Hepatocyte (in vitro differentiated cells): ENCODE data around the gene FMN1. TPM values are rescaled to one million over a fixed set of nuclear protein-coding genes. Genes with fewer than 3 reads are reported as not detected.

Experiments used
- DNase-seq: peaks from one replicate; pipeline ENCODE4 v3.0.0-alpha.2; 2016; ENCODE audit warnings: low spot score
- H2AFZ ChIP-seq: fragments of 200-600 bp; sonication (generic); 2 replicates; pipeline ENCODE4 v1.6.0; 2016; ENCODE audit warnings: antibody characterized with exemption, mild to moderate bottlenecking
- H3K27ac ChIP-seq: fragments of 200-600 bp; sonication (generic); 2 replicates; pipeline ENCODE4 v1.5.1; 2016; ENCODE audit warnings: mild to moderate bottlenecking
- H3K27me3 ChIP-seq: fragments of 200-600 bp; sonication (generic); 2 replicates; pipeline ENCODE4 v1.6.1; 2016
- H3K36me3 ChIP-seq: fragments of 200-600 bp; sonication (generic); replicated peaks from 2 replicates; pipeline ENCODE4 v1.5.1; 2016; ENCODE audit warnings: low read depth; ENCODE audit not compliant: insufficient read depth
- H3K4me1 ChIP-seq: fragments of 200-600 bp; sonication (generic); 2 replicates; pipeline ENCODE4 v1.5.1; 2016; ENCODE audit warnings: mild to moderate bottlenecking, moderate library complexity; ENCODE audit not compliant: insufficient read depth
- H3K4me2 ChIP-seq: fragments of 200-600 bp; sonication (generic); 2 replicates; pipeline ENCODE4 v1.6.0; 2016
- H3K4me3 ChIP-seq: fragments of 200-600 bp; sonication (generic); 2 replicates; pipeline ENCODE4 v1.5.1; 2016; ENCODE audit warnings: mild to moderate bottlenecking
- H3K79me2 ChIP-seq: fragments of 200-600 bp; sonication (generic); 2 replicates; pipeline ENCODE4 v1.6.0; 2017; ENCODE audit warnings: mild to moderate bottlenecking
- H3K9me2 ChIP-seq: fragments of 200-600 bp; sonication (generic); replicated peaks from 2 replicates; pipeline ENCODE4 v1.6.0; 2017; ENCODE audit warnings: mild to moderate bottlenecking; ENCODE audit not compliant: insufficient read depth
- H3K9me3 ChIP-seq: fragments of 200-600 bp; sonication (generic); 2 replicates; pipeline ENCODE4 v1.5.1; 2016; ENCODE audit warnings: low read depth, mild to moderate bottlenecking
- H4K20me1 ChIP-seq: fragments of 200-600 bp; sonication (generic); 2 replicates; pipeline ENCODE4 v1.6.0; 2016; ENCODE audit warnings: mild to moderate bottlenecking; ENCODE audit not compliant: insufficient read depth, poor library complexity, severe bottlenecking
- CTCF ChIP-seq: fragments of 200-600 bp; sonication (generic); IDR thresholded peaks from 2 replicates; pipeline ENCODE4 v1.5.1; 2016; ENCODE audit warnings: antibody characterized with exemption, mild to moderate bottlenecking; ENCODE audit not compliant: poor library complexity
- EZH2 ChIP-seq: fragments of 200-600 bp; sonication (generic); IDR thresholded peaks from 2 replicates; pipeline ENCODE4 v1.6.1; 2016; ENCODE audit warnings: antibody characterized with exemption, mild to moderate bottlenecking, borderline replicate concordance
- EZH2phosphoT487 ChIP-seq: fragments of 200-600 bp; sonication (generic); IDR thresholded peaks from one replicate; pipeline ENCODE4 v1.6.1; 2018; ENCODE audit warnings: antibody characterized with exemption, mild to moderate bottlenecking, low read depth, moderate library complexity; ENCODE audit not compliant: unreplicated experiment, severe bottlenecking
- WGBS: methylation state at CpG from one replicate; pipeline ENCODE4 v1.1.6; 2016; ENCODE audit warnings: low lambda C conversion rate; ENCODE audit errors: missing lambda C conversion rate; 5-methylcytosine and 5-hydroxymethylcytosine counted together
- polyA plus RNA-seq: library from polyadenylated mRNA; unstranded; fragments of >200 nt; fragmentation: Nextera tagmentation; extraction: Ambion mirVana; gene quantifications from 2 replicates; pipeline ENCODE4 v1.2.1, GENCODE V29; 2016
- total RNA-seq: library from RNA; depleted of rRNA; stranded (reverse); fragments of >200 nt; gene quantifications from 2 replicates; pipeline ENCODE4 v1.2.3, GENCODE V29; 2014

Gene FMN1
- total and polyA plus RNA-seq, 2 experiments from 2014 or later, result 0.07 to 0.70 TPM

DNA sequence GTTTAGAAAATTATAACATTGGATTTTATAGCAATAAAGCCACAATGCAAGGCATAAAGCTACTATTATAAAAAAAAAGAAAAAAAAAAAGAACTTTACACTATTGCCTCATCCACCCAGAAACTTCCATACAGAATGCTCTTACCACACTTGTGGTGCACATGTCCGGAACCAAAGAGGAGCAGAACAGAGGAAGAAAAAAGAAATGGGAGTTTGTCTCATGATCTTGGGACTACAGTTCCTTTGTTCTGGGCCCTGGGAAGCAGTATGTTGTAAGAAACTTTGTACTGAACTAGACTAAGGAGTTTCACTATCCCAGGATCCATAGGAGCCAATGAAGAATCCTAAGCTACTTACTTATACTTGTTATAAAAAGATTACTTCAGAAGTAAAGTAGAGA, 36.1 kb downstream of the FMN1 start:
- Histone ChIP-seq H3K4me2 (no peak overlapping the region), H3K79me2 (no peaks in the 10 kb centered on the region), H3K9me3 (no peaks in the 10 kb centered on the region), H3K27me3 (no peaks in the 10 kb centered on the region), H3K4me3 (no peak overlapping the region), H2AFZ (no peak overlapping the region), H4K20me1 (no peaks in the 10 kb centered on the region), H3K36me3 (no peaks in the 10 kb centered on the region), H3K4me1 (no peaks in the 10 kb centered on the region), H3K9me2 (no peaks in the 10 kb centered on the region), H3K27ac (no peak overlapping the region)
- whole genome bisulfite sequencing, result 90% methylated on average over 1 of the region's 1 CpG
- no peak for DNase-seq
- no peak for TF ChIP-seq EZH2
- TF ChIP-seq CTCF, result no peak
- TF ChIP-seq EZH2phosphoT487, result no peak

GRCh38 chr15:33157371-33158037, 37.0 kb downstream of the FMN1 start:
- Histone ChIP-seq H4K20me1 (no peaks in the 10 kb centered on the region), H3K4me2 (no peak overlapping the region), H3K79me2 (no peaks in the 10 kb centered on the region), H2AFZ (no peak overlapping the region), H3K9me3 (no peaks in the 10 kb centered on the region), H3K4me1 (no peaks in the 10 kb centered on the region), H3K4me3 (no peak overlapping the region), H3K9me2 (no peaks in the 10 kb centered on the region), H3K36me3 (no peaks in the 10 kb centered on the region), H3K27ac (no peak overlapping the region), H3K27me3 (no peaks in the 10 kb centered on the region)
- WGBS, result 94% methylated on average over 6 of the region's 6 CpGs
- no peak for DNase-seq
- TF ChIP-seq EZH2 (no peak), EZH2phosphoT487 (no peak), CTCF (no peak)

- Histone ChIP-seq H3K27me3 (no peaks in the 10 kb centered on the region), H3K36me3 (no peaks in the 10 kb centered on the region), H4K20me1 (no peaks in the 10 kb centered on the region), H3K27ac (no peak overlapping the region), H3K9me2 (no peaks in the 10 kb centered on the region), H3K4me1 (no peaks in the 10 kb centered on the region), H3K4me3 (no peak overlapping the region), H3K9me3 (no peaks in the 10 kb centered on the region), H3K4me2 (no peak overlapping the region), H2AFZ (no peak overlapping the region), H3K79me2 (no peaks in the 10 kb centered on the region)
- no peak for DNase-seq
- 91% methylated on average over 7 of the region's 7 CpGs for WGBS
- TF ChIP-seq EZH2phosphoT487, result no peak
Measured at GRCh38 chr15:33155691-33156420, 38.7 kb downstream of the FMN1 start.
